GM03348 (cell line): ENCODE results near the gene CD3G.
"Not testable (repeated sequence)": the region's sequence is repeated elsewhere in the genome, so short reads cannot be mapped to it uniquely, and the experiment has no call there.

ENCODE experiments used
- DNase-seq: peaks from one replicate; pipeline ENCODE4 v3.0.0; 2012; ENCODE audit warnings: low spot score

The CD3G gene

DNA sequence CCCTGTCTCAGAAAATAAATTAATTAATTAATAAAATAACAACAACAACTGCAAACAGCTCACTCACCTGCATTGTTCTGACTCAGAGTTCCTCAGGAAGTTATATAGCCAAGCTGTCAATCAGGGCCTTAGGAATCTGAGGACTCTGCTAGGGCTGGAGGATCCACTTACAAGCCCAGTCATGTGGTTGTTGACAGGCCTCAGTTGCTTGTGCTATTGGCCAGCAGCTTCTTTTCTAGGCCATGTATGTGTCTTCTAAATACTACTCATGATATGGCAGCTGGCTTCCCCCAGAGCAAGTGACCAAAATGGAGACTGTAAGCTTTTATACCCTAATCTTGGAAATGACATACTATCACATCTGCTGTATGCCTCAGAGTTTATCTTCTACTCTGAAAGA is 36.4 kb downstream of the CD3G start:
- no peak for DNase-seq

- DNase-seq: no peak
Measured at GRCh38 chr11:118382954-118383353, 38.8 kb downstream of the CD3G start.

- DNase-seq: no peak
Measured at GRCh38 chr11:118383657-118384056, 39.5 kb downstream of the CD3G start.

DNA sequence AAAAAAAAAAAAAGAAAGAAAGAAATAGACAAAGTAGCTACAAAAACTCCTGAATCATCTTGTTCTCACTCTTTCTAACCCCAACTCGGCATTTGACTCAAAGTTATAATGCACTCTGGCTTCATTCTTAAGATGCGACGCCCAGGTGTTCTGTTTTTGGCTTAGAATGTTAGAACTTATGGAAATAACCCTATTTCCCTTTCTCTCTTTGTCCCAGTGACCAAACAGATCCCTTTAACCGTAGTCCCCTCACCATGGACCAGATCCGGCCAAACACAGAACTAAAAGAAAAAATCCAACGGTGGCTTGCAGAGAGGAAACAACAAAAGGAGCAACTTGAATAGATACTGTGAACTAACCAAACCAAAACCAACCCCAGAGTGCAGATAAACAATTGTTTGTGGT is 52.0 kb downstream of the CD3G start:
- no peak for DNase-seq

DNA sequence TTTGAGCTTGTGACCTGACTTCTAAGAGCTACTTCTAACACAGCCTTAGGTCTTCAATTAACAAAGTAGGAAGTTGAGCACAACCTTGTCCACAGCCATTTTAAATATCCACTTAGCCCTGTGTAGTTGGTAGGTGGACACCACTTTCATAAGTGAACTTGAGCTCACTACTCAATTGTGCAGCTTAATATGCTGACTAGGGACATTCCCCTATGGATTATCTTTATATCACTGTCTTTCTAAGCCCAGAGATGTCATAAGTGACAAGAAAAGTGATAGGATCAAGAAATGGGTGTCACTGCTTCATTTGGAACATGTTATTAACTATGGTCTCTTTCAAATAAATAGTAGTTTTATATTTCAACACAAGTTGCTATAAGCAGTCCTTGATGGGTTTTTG is 53.3 kb downstream of the CD3G start:
- no peak for DNase-seq

- DNase-seq: no peak
Measured at GRCh38 chr11:118398791-118399559, 54.8 kb downstream of the CD3G start.

DNA sequence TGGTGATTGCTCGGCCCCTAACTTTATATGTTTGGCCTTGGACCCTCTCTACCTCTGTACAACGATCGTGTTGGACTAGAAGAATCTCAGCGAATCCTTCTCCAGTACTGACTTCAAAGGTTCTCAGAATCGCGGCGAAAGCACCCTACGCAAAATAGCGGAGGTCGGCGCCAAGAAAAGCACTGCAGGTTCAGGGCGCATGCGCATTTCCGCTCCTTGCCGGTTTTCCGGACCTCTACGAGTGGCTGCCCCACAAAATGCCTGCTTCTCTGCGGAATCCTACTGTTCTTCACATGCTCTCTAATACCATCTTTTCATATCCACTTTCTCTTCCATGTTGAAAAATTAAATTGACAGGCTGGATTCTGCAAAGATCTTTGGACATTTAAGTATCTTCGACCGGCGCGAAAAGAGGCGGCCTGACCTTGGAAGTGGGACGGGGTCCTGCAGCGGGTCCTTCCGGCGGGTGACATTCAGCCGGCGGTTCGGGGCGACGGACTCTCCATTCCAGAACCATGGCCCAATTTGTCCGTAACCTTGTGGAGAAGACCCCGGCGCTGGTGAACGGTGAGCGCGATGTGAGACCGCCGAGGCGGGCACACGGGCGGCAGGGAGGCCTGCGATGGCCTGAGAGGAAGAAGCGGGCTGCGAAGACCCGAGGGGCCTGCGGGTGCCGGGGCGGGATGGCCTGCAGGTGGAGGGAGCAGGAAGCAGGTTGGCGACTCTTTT is 57.2 kb downstream of the CD3G start, which contains the start of gene ATP5MG:
TSS of gene ATP5MG (plus strand) at position 456 of the 729 bp plus-strand sequence. CDS start at position 516, 60 bp downstream.
- peak; percentile 91 for DNase-seq

DNA sequence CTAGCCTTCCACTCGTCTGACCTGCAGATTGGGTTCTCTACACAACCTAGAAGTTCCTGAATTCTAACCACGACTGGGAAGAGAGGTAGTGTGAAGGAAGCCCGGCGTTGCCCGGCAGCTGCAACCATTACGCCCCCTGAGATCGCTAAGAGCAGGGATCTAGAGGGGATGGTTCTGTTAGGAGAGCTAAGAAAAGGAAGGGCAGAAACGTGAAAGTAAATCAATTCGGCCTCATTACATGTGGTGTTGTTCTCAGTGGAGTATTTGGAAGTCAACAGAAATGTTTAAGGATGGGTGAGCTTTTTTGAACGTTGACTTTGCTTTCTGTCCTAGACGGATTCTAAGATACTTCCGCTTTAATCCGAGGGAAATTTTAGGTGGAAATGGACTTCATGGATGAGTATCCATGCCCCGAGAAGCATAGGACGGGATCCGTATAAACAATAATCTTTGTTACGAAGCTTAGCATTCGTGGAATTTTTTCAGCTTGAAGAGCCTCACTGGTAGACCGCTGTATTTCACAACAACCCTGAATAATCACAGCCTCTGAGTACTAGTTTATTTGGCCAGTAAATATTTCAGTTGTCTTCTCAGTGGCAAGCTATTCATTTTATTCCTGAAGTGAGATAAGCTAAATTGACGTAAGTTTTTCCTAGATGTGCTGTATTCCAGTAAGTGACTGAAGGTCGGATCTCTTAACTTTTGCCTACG is 57.9 kb downstream of the CD3G start:
- DNase-seq: peak; percentile 77

- not testable (repeated sequence) for DNase-seq
Measured at GRCh38 chr11:118402594-118402993, 58.5 kb downstream of the CD3G start.
